ENCODE results near the gene CABP2. TPM values are rescaled to one million over a fixed set of nuclear protein-coding genes. Genes with fewer than 3 reads are reported as not detected.

CABP2 gene
- total RNA-seq, 4 donors from 2014 or later, result not detected

DNA sequence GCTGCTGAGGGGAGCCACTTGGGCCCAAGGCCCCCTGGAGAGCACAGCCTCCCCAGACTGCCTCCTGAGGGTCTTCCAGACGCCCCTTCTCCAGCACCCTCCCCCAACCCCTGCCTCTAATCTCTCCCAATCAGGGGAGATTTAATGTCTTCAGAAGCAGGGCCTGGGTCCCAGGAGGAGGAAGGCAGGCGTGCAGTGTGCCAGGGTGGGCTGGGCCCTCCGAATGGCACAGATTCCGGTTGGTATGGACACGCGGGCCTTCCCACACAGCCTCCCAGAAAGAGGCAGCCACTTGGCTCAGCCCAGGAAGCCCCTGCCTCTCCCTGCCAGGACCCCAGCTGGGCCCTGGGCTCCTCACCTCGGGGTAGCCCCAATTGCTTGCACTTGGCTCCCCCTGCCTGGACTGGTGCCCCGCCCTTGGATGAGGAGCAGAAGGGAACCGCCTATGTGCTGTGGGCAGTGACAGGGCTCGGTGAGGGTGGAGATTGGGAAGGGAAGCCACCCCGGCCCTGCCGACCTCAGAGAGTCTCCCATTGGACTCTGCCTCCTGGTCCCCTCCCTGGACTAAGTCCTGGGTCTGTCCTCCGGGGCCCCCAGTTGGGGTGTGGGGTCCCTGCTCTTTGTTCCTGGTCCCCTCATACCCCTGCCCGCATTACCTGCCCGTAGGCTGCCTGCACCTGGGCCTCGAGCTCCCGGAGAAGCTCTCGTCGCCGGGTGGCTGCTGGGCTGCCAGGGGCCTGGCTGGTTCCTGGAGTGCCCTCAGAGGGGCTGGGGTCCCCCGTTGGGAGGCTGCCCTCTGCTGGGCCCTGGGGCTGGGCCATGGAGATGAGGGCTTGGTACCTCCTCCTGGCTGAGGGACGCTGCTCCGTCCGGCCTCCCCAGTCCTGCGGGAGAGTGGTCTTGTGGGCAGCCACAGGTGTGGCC is 572 bp upstream of the CABP2 start:
- TF ChIP-seq, protein P1, sequence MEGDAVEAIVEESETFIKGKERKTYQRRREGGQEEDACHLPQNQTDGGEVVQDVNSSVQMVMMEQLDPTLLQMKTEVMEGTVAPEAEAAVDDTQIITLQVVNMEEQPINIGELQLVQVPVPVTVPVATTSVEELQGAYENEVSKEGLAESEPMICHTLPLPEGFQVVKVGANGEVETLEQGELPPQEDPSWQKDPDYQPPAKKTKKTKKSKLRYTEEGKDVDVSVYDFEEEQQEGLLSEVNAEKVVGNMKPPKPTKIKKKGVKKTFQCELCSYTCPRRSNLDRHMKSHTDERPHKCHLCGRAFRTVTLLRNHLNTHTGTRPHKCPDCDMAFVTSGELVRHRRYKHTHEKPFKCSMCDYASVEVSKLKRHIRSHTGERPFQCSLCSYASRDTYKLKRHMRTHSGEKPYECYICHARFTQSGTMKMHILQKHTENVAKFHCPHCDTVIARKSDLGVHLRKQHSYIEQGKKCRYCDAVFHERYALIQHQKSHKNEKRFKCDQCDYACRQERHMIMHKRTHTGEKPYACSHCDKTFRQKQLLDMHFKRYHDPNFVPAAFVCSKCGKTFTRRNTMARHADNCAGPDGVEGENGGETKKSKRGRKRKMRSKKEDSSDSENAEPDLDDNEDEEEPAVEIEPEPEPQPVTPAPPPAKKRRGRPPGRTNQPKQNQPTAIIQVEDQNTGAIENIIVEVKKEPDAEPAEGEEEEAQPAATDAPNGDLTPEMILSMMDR (IDR thresholded peaks at IDR 0.05; ENCODE audit: low read depth), result no peak

GRCh38 chr11:67522338-67522737 is 908 bp downstream of the CABP2 start:
- TF ChIP-seq, protein P1 (IDR thresholded peaks at IDR 0.05; ENCODE audit: low read depth), result no peak

DNA sequence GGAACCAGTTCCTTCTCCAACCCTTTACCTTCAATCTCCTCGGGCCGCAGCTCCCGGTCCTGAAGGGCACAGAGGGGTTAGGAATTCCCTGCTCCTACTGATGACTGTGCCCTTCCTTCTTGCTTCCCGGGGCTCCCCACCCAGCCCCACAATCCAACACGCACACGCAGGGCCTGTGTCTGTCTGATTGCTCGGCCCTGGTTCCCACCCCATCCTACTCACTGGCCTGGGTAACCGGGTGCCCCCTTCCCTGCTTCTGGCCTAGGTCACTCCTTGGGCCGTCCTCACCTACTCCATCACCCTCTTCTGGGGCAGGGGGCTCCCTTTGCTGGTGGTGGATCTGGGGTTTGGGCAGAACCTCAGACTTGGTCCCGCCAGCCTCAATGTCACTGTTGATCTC is 1.3 kb downstream of the CABP2 start:
- TF ChIP-seq, protein P1 (IDR thresholded peaks at IDR 0.05; ENCODE audit: low read depth), result no peak

DNA sequence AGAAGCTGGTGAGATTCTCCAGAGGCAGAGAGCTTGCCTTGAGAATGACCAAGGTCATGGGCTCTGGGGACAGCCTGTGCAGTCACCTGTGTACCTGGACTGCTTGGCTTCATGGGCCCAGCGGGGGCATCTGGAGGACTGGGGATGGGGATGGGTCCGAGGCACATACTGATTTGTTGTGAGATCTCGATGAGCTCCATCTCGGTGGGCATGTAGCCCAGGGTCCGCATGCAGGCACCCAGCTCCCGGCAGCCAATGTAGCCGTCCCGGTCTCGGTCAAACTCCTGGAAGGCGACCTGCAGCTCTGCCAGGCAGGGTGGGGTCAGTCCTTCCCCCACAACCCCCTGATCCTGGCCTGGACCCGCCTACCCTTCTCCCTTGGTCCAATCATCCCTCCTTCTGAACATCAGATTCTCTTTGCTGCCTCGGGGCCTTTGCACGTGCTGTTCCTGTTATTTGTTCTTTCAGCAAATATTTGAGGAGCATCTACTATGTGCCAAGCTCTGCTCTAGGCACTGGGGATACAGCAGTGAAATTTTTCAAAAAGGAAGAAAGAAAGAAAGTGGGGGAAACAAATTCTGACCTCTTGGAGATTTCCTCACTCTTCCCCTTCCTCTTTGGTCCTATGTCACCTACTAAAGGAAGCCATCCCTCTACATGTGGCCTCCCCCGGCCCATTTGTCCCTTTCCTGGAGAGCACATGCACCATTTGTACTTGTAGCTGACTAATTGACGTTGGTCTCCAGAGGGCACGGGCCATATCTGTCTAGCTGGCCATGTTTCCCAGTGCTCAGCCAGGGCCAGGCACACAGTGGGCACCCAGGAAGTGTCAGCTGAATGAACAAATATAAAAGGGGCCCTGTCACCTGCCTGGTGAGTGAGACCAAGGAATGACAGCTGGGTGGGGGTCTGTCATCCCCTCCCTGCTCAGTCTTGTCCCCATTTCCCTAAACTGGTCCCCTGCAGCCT is 2.1 kb downstream of the CABP2 start:
- TF ChIP-seq, protein P1 (IDR thresholded peaks at IDR 0.05; ENCODE audit: low read depth), result no peak

GRCh38 chr11:67519726-67520125 is 3.5 kb downstream of the CABP2 start:
- TF ChIP-seq, protein P1 (IDR thresholded peaks at IDR 0.05; ENCODE audit: low read depth), result no peak

GRCh38 chr11:67517784-67518552 is 5.3 kb downstream of the CABP2 start:
- TF ChIP-seq, protein P1 (IDR thresholded peaks at IDR 0.05; ENCODE audit: low read depth), result no peak

Data from subcutaneous adipose tissue (tissue), 4 donors.